PC-9 (cell line): ENCODE data around the gene SPATA31E1.

Source experiments
- CTCF ChIP-seq: fragments of 200-600 bp; sonication (generic); conservative IDR thresholded peaks from 2 replicates; pipeline ENCODE4 v1.6.1; 2017; ENCODE audit warnings: mixed run types, antibody characterized with exemption, mild to moderate bottlenecking, moderate library complexity
- EZH2 ChIP-seq: fragments of 200-600 bp; sonication (generic); IDR thresholded peaks from 2 replicates; pipeline ENCODE4 v1.8.0; 2017; ENCODE audit warnings: antibody characterized with exemption, low read depth

DNA sequence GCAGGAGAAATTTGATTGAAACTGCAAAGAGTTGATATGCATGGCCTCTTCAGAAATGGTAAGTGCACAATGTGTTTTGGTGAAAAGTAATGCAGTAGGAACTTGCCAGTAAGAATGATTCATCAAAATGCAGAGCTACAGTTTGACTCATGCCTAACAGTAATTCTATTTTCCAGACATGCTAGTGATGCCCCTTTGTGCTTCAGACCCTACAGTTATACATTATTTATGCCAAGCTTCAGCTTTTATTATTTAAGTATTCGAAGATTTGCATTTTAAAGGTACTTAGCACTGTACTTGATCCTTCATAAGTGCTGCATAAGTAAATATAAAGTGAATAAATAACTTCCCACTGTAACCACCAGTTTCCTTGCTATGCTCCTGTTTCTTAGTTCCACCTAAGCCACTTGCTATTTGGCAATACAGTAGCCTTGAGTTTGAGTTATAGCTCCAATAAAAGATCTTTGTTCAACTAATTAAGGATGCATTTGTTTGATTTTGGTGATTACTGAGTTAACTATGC is 3.6 kb upstream of the SPATA31E1 start:
- TF ChIP-seq EZH2 = no peak
- TF ChIP-seq CTCF = no peak
